Measurements from ENCODE around the gene MKRN2.
A peak's percentile ranks its signal among the peaks of the same experiment; 100 is the strongest.
"Not testable (repeated sequence)": the region's sequence is repeated elsewhere in the genome, so short reads cannot be mapped to it uniquely, and the experiment has no call there.

Gene MKRN2

GRCh38 chr3:12591456-12591855 is 34.6 kb downstream of the MKRN2 start:
- DNase-seq, result no peak

GRCh38 chr3:12591997-12592715 is 35.3 kb downstream of the MKRN2 start:
- DNase-seq, result no peak

- no peak for DNase-seq
Observed at GRCh38 chr3:12593473-12593872, 36.6 kb downstream of the MKRN2 start.

GRCh38 chr3:12598890-12599289 is 42.0 kb downstream of the MKRN2 start:
- no peak for DNase-seq

- no peak for DNase-seq
Observed at GRCh38 chr3:12601072-12601471, 44.2 kb downstream of the MKRN2 start.

GRCh38 chr3:12603969-12604368 is 47.1 kb downstream of the MKRN2 start:
- no peak for DNase-seq

GRCh38 chr3:12608376-12608775 is 51.5 kb downstream of the MKRN2 start:
- DNase-seq, result no peak

- DNase-seq, result no peak
Observed at GRCh38 chr3:12611117-12611516, 54.2 kb downstream of the MKRN2 start.

- DNase-seq, result no peak
Observed at GRCh38 chr3:12612514-12613226, 55.8 kb downstream of the MKRN2 start.

- no peak for DNase-seq
Observed at GRCh38 chr3:12613250-12613649, 56.4 kb downstream of the MKRN2 start.

GRCh38 chr3:12615266-12615665 is 58.4 kb downstream of the MKRN2 start:
- DNase-seq, result no peak

- no peak for DNase-seq
Observed at GRCh38 chr3:12618426-12618825, 61.5 kb downstream of the MKRN2 start.

GRCh38 chr3:12620305-12620704 is 63.4 kb downstream of the MKRN2 start:
- no peak for DNase-seq

GRCh38 chr3:12620729-12621128 is 63.8 kb downstream of the MKRN2 start:
- DNase-seq, result no peak

GRCh38 chr3:12622335-12622734 is 65.4 kb downstream of the MKRN2 start:
- no peak for DNase-seq

- DNase-seq, result no peak
Observed at GRCh38 chr3:12624056-12624455, 67.2 kb downstream of the MKRN2 start.

- not testable (repeated sequence) for DNase-seq
Observed at GRCh38 chr3:12624964-12625363, 68.1 kb downstream of the MKRN2 start.

- DNase-seq, result no peak
Observed at GRCh38 chr3:12627370-12627769, 70.5 kb downstream of the MKRN2 start.

GRCh38 chr3:12628813-12629212 is 71.9 kb downstream of the MKRN2 start:
- no peak for DNase-seq

GRCh38 chr3:12629560-12629959 is 72.7 kb downstream of the MKRN2 start:
- DNase-seq, result no peak

GRCh38 chr3:12630292-12630691 is 73.4 kb downstream of the MKRN2 start:
- DNase-seq, result peak; percentile 57

GRCh38 chr3:12630843-12631242 is 74.0 kb downstream of the MKRN2 start:
- not testable (repeated sequence) for DNase-seq

GRCh38 chr3:12632523-12632922 is 75.6 kb downstream of the MKRN2 start:
- DNase-seq, result no peak

- no peak for DNase-seq
Observed at GRCh38 chr3:12633108-12633507, 76.2 kb downstream of the MKRN2 start.
